ENCODE results near the gene RPIA.

DNA sequence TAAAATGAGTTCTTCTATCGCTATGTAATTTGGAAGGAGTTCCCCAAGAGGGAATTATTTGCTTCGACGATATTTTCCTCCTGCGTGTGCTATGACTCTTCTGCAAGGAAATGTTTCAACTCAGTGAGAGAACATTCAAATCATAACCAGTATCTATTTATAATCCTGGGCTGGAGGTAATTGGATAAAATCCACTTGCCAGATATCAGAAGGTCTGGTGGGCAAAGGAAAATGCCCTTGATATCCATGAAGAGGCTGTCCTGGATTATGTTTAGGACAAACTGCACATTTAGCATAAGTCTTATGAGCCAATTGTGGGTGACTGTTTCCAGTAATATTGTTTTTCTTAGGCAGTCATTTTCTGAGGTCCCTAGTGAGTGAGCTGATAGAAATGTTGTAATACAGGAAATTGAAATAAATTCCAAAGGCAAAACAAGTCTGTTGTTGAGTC is 17.7 kb downstream of the RPIA start:
- TF ChIP-seq, protein P1, sequence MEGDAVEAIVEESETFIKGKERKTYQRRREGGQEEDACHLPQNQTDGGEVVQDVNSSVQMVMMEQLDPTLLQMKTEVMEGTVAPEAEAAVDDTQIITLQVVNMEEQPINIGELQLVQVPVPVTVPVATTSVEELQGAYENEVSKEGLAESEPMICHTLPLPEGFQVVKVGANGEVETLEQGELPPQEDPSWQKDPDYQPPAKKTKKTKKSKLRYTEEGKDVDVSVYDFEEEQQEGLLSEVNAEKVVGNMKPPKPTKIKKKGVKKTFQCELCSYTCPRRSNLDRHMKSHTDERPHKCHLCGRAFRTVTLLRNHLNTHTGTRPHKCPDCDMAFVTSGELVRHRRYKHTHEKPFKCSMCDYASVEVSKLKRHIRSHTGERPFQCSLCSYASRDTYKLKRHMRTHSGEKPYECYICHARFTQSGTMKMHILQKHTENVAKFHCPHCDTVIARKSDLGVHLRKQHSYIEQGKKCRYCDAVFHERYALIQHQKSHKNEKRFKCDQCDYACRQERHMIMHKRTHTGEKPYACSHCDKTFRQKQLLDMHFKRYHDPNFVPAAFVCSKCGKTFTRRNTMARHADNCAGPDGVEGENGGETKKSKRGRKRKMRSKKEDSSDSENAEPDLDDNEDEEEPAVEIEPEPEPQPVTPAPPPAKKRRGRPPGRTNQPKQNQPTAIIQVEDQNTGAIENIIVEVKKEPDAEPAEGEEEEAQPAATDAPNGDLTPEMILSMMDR (IDR thresholded peaks at IDR 0.05; ENCODE audit: low read length), result no peak
- no peak for TF ChIP-seq EZH2 (optimal IDR thresholded peaks at IDR 0.05; ENCODE audit: low read depth, low read length)

All from MM.1S (cell line).